CD8-positive, alpha-beta memory T cell (primary cell): ENCODE measurements around the gene APPL2. TPM values are rescaled to one million over a fixed set of nuclear protein-coding genes. Genes with fewer than 3 reads are reported as not detected.

Experiments
- CTCF ChIA-PET: fragments of 350-600 bp; sonication (Branson Sonifier 250); formaldehyde crosslinking; loops from one replicate; lab custom pipeline; 2021; ENCODE audit warnings: antibody characterized with exemption; lab: Charles Lee
- POLR2A ChIA-PET: fragments of 350-600 bp; sonication (Branson Sonifier 250); formaldehyde crosslinking; loops from one replicate; lab custom pipeline; 2021; ENCODE audit warnings: antibody characterized with exemption; lab: Charles Lee
- DNase-seq, 5 donors: peaks; one replicate each; pipeline versions ENCODE4 v3.0.0 to v3.0.0-alpha.2; 2020 to 2022; ENCODE audit warnings: mixed read lengths in 1 of 5
- H3K27ac ChIP-seq: one replicate; pipeline ENCODE4 v1.7.0; 2013; ENCODE audit warnings: low read depth, mild to moderate bottlenecking, low read length, moderate library complexity
- H3K27me3 ChIP-seq: 2 replicates; pipeline ENCODE4 v1.7.0; 2013; ENCODE audit warnings: low read length, mild to moderate bottlenecking; ENCODE audit not compliant: insufficient read depth, poor library complexity, severe bottlenecking
- H3K36me3 ChIP-seq: 2 replicates; pipeline ENCODE4 v1.7.0; 2013; ENCODE audit warnings: mild to moderate bottlenecking, low read length, moderate library complexity; ENCODE audit not compliant: insufficient read depth
- H3K4me1 ChIP-seq: 2 replicates; pipeline ENCODE4 v1.7.0; 2013; ENCODE audit warnings: mild to moderate bottlenecking, low read length, moderate library complexity; ENCODE audit not compliant: insufficient read depth
- H3K4me3 ChIP-seq: 2 replicates; pipeline ENCODE4 v1.7.0; 2013; ENCODE audit warnings: mild to moderate bottlenecking, low read length
- H3K9me3 ChIP-seq: 2 replicates; pipeline ENCODE4 v1.7.0; 2013; ENCODE audit warnings: mild to moderate bottlenecking, low read length
- H3K27ac Mint-ChIP-seq, 8 donors: one replicate each; pipeline ENCODE4 v1.8.0; 2020 to 2021; ENCODE audit warnings: mixed read lengths in 8 of 8, mild to moderate bottlenecking in 6 of 8, inconsistent platforms in 3 of 8, moderate library complexity in 3 of 8
- H3K27me3 Mint-ChIP-seq, 2 donors: one replicate each; pipeline ENCODE4 v1.8.0; 2020 to 2021; ENCODE audit warnings: mixed read lengths in 2 of 2, mild to moderate bottlenecking in 1 of 2, moderate library complexity in 1 of 2
- H3K36me3 Mint-ChIP-seq, 3 donors: one replicate each; pipeline ENCODE4 v1.8.0; 2020 to 2021; ENCODE audit warnings: mixed read lengths in 3 of 3, inconsistent platforms in 1 of 3, mild to moderate bottlenecking in 1 of 3
- H3K4me1 Mint-ChIP-seq, 3 donors: one replicate each; pipeline ENCODE4 v1.8.0; 2020 to 2021; ENCODE audit warnings: mixed read lengths in 3 of 3, inconsistent platforms in 1 of 3, mild to moderate bottlenecking in 1 of 3
- H3K4me3 Mint-ChIP-seq, 7 donors: one replicate each; pipeline ENCODE4 v1.8.0; 2020 to 2021; ENCODE audit warnings: mixed read lengths in 7 of 7, mild to moderate bottlenecking in 6 of 7, moderate library complexity in 4 of 7, inconsistent platforms in 2 of 7
- H3K9me3 Mint-ChIP-seq, 5 donors: one replicate each; pipeline ENCODE4 v1.8.0; 2020 to 2022; ENCODE audit warnings: mixed read lengths in 5 of 5, mild to moderate bottlenecking in 3 of 5, moderate library complexity in 2 of 5, inconsistent platforms in 1 of 5
- polyA plus RNA-seq: library from polyadenylated mRNA; unstranded; fragments of 300-500 nt; fragmentation: Illumina TruSeq; gene quantifications from one replicate; pipeline ENCODE4 v1.2.3, GENCODE V29; 2021
- total RNA-seq, 2 experiments: library from RNA; stranded (reverse); gene quantifications; one replicate each; pipeline ENCODE4 v1.2.3, GENCODE V29; 2021

Gene APPL2, protein sequence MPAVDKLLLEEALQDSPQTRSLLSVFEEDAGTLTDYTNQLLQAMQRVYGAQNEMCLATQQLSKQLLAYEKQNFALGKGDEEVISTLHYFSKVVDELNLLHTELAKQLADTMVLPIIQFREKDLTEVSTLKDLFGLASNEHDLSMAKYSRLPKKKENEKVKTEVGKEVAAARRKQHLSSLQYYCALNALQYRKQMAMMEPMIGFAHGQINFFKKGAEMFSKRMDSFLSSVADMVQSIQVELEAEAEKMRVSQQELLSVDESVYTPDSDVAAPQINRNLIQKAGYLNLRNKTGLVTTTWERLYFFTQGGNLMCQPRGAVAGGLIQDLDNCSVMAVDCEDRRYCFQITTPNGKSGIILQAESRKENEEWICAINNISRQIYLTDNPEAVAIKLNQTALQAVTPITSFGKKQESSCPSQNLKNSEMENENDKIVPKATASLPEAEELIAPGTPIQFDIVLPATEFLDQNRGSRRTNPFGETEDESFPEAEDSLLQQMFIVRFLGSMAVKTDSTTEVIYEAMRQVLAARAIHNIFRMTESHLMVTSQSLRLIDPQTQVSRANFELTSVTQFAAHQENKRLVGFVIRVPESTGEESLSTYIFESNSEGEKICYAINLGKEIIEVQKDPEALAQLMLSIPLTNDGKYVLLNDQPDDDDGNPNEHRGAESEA
- 10 to 100 TPM; 14.9 to 18.6 TPM for total RNA-seq
- 14.4 TPM for polyA plus RNA-seq

DNA sequence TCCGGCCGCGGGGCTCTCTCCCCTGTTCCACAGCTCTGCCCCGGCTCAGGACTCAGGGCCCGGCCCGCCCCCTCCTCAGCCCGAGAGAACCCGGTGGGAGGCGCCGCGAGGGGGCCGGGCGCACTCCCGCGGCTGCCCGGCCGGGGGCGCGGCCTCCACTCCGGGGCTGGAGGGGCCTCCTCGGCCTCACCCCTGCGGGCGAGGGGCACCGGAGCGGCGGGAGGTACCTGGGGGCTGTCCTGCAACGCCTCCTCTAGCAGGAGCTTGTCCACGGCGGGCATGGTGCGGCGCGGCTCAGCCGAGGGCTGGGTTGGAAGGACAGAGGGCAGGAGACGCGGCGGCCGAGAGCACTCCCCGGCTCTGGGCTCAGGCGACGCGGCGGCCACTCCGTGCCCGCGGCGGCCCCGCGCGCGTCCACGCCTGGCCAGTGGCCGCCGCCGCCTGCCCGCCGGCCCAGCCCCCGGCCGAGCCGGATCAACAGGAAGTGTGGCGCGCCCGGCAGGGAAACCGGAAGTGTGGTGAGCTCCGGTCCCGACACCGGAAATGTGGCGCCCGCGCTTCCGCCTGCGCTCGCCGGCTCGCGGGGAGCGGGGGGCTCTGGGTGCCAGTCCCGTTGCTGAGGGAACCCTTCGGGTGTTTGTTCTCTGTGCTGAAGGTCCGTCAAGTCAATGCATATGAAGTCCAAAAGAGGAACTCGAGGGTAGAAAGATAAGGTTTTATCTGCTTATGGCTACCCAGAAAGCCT lies at the start of gene APPL2:
APPL2 (minus strand) TSS at position 443 of the 745 bp plus-strand sequence; CDS start at position 281, 162 bp downstream.
- Mint-ChIP-seq H3K36me3 (peaks cover 0 to 18% (median 2%) of the 10 kb centered on the region in 3 donors), H3K9me3 (no peaks in the 10 kb centered on the region), H3K27ac (peak within 1 kb of the TSS; percentile 77 to 98 (median 94)), H3K27me3 (peaks cover 0 to 3% of the 10 kb centered on the region in 2 donors), H3K4me3 (peak within 1 kb of the TSS; percentile 88 to 97 (median 94)), H3K4me1 (peaks cover 41 to 50% (median 50%) of the 10 kb centered on the region in 3 donors)
- ChIA-PET CTCF (interaction anchor here (0.9 to 2.9 kb wide), 7 partner anchors 12 to 157 kb away, joined by 3 to 9 read pairs (median 3); partner anchors contain the start of gene C12orf75), POLR2A (interaction anchor here (0.6 to 1.9 kb wide), 7 partner anchors 94 to 1395 kb away, joined by 3 to 6 read pairs (median 4); partner anchors contain the start of genes NT5DC3 and TCP11L2)
- peak within 1 kb of the TSS; percentile 68 for H3K27ac ChIP-seq
- peak; percentile 69 to 87 (median 77) for DNase-seq
- no peaks in the 10 kb centered on the region for H3K9me3 ChIP-seq
- H3K4me3 ChIP-seq, result peak within 1 kb of the TSS; percentile 78
- no peaks in the 10 kb centered on the region for H3K27me3 ChIP-seq
- H3K4me1 ChIP-seq, result peaks cover 49% of the 10 kb centered on the region
- peaks cover 4% of the 10 kb centered on the region for H3K36me3 ChIP-seq

GRCh38 chr12:105285378-105285777 lies 49.4 kb upstream of the APPL2 start:
- CTCF ChIA-PET, result no interaction called here
- POLR2A ChIA-PET, result no interaction called here
- no peaks in the 10 kb centered on the region for H3K36me3 Mint-ChIP-seq
- Histone ChIP-seq H3K4me1 (no peaks in the 10 kb centered on the region), H3K27me3 (no peaks in the 10 kb centered on the region), H3K4me3 (no peak overlapping the region), H3K36me3 (no peaks in the 10 kb centered on the region), H3K27ac (no peak overlapping the region), H3K9me3 (no peaks in the 10 kb centered on the region)
- H3K4me1 Mint-ChIP-seq, result no peaks in the 10 kb centered on the region
- no peak overlapping the region for H3K27ac Mint-ChIP-seq
- H3K9me3 Mint-ChIP-seq, result no peaks in the 10 kb centered on the region
- H3K4me3 Mint-ChIP-seq, result no peak overlapping the region
- peaks cover 8 to 9% of the 10 kb centered on the region in 2 donors for H3K27me3 Mint-ChIP-seq
- no peak for DNase-seq

DNA sequence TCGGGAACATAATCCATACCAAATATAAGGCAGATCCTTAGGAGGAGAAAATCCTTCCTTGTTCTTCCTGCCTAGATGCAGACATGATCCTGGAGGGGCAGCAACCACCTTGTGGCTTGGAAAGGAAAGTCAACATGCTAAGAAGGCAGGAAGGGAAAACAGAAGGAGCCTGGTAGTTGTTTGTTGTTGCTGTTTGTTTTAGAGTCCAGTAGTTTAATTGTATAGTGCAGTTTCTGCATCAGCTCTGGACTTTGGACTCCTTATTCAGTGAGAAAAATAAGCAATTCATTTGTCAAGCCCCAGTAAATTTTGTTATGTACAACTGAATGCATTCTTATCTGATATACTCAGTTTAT lies 45.7 kb upstream of the APPL2 start:
- Histone ChIP-seq H3K27ac (no peak overlapping the region), H3K9me3 (no peaks in the 10 kb centered on the region), H3K4me1 (no peaks in the 10 kb centered on the region), H3K4me3 (no peak overlapping the region), H3K27me3 (no peaks in the 10 kb centered on the region), H3K36me3 (no peaks in the 10 kb centered on the region)
- Mint-ChIP-seq H3K4me3 (no peak overlapping the region), H3K4me1 (no peaks in the 10 kb centered on the region), H3K9me3 (no peaks in the 10 kb centered on the region), H3K27ac (no peak overlapping the region), H3K27me3 (peaks cover 8% of the 10 kb centered on the region in 2 donors), H3K36me3 (no peaks in the 10 kb centered on the region)
- ChIA-PET CTCF (no interaction called here), POLR2A (no interaction called here)
- no peak for DNase-seq

DNA sequence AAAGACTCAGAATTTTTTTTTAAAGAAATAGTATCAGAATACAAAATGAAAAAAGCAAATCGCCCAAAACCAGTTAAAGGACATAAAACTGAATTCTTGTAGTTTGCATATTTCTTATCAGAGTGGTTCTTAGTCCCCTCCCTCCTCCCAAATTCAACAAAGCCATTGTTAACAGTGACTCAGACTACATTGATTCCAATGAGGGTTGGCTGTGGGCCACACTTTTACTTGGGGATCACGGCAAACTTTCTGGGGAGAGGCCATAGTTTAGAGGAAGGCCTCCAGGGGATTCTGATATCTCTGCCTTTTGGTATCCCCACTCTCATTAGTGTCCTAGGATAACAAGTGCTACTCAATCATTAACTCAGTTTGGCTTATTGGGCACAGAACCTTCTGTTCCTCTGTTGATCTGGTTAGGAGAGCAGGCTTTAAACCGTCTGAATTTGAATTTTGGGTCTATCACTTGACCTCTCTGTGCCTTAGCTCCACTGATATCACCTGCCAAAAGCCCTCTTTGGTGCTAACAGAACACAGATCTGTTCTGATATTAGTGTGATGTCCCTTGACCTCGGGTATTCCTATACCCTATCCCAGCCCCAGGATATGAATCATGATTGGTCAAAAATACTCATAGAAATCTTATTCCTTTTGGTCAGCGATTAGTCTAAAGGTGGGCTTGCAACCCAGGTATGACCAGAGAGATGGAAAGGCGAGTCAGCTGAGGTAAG lies 45.2 kb upstream of the APPL2 start:
- no peak for DNase-seq
- Histone ChIP-seq H3K27me3 (no peaks in the 10 kb centered on the region), H3K4me1 (no peaks in the 10 kb centered on the region), H3K9me3 (no peaks in the 10 kb centered on the region), H3K36me3 (no peaks in the 10 kb centered on the region), H3K27ac (no peak overlapping the region), H3K4me3 (no peak overlapping the region)
- no peaks in the 10 kb centered on the region for H3K4me1 Mint-ChIP-seq
- H3K4me3 Mint-ChIP-seq, result no peak overlapping the region
- ChIA-PET POLR2A (no interaction called here), CTCF (no interaction called here)
- H3K27me3 Mint-ChIP-seq, result peaks cover 6 to 8% of the 10 kb centered on the region in 2 donors
- H3K36me3 Mint-ChIP-seq, result no peaks in the 10 kb centered on the region
- H3K27ac Mint-ChIP-seq, result peak overlapping the region in 1 of 8 donors; percentile 11
- no peaks in the 10 kb centered on the region for H3K9me3 Mint-ChIP-seq

GRCh38 chr12:105279460-105280056 lies 43.6 kb upstream of the APPL2 start:
- no peaks in the 10 kb centered on the region for H3K36me3 ChIP-seq
- no peaks in the 10 kb centered on the region for H3K9me3 ChIP-seq
- peak; percentile 5 to 64 (median 15) for DNase-seq
- Mint-ChIP-seq H3K27me3 (peaks cover 4 to 9% of the 10 kb centered on the region in 2 donors), H3K4me3 (no peak overlapping the region), H3K4me1 (no peaks in the 10 kb centered on the region), H3K9me3 (no peaks in the 10 kb centered on the region), H3K36me3 (no peaks in the 10 kb centered on the region), H3K27ac (no peak overlapping the region)
- no peaks in the 10 kb centered on the region for H3K4me1 ChIP-seq
- H3K27ac ChIP-seq, result no peak overlapping the region
- H3K4me3 ChIP-seq, result no peak overlapping the region
- H3K27me3 ChIP-seq, result no peaks in the 10 kb centered on the region
- POLR2A ChIA-PET, result interaction anchor here (0.7 kb wide), 1 partner anchor 52 kb away, joined by 3 read pairs; no protein-coding TSS in a partner anchor
- CTCF ChIA-PET, result interaction anchor here (0.8 kb wide), 1 partner anchor 104 kb away, joined by 3 read pairs; no protein-coding TSS in a partner anchor

DNA sequence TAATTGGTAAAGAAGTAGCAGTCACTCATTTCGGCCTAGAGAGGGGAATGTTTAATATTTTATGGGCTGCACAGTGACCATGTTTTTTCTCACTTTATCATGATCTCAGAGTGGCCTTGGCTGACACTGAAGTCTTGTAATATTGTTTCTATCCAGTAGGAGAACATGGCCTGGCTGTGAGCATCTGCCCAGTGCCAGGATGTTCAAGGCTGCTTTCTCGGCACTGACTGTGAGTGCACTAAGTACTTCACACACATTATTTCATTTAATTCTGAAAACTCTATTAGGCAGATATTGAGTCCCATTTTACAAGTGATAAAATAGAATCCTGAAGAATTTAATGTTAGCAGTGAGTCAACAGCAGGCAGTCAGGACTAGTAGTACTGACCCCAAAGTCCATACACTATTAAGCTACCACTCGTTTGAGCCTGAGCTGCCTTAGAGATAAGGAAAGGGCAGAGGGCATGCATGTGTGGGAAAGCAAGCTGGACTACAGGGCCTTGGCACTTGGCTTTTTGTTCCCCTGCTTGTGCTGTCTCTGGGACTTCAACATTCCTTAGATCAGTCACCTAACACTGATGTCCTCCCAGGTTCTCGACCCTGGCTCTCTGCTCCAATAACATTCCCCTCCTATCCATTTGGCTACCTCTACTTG lies 42.2 kb upstream of the APPL2 start:
- Histone ChIP-seq H3K27me3 (no peaks in the 10 kb centered on the region), H3K27ac (no peak overlapping the region), H3K9me3 (no peaks in the 10 kb centered on the region), H3K4me1 (no peaks in the 10 kb centered on the region), H3K4me3 (no peak overlapping the region), H3K36me3 (no peaks in the 10 kb centered on the region)
- no peaks in the 10 kb centered on the region for H3K4me1 Mint-ChIP-seq
- DNase-seq, result no peak
- peaks cover 0 to 7% of the 10 kb centered on the region in 2 donors for H3K27me3 Mint-ChIP-seq
- ChIA-PET CTCF (no interaction called here), POLR2A (no interaction called here)
- H3K36me3 Mint-ChIP-seq, result no peaks in the 10 kb centered on the region
- no peaks in the 10 kb centered on the region for H3K9me3 Mint-ChIP-seq
- no peak overlapping the region for H3K4me3 Mint-ChIP-seq
- H3K27ac Mint-ChIP-seq, result peak overlapping the region in 1 of 8 donors; percentile 74
